Skin of body (tissue), 2 donors: ENCODE measurements around the gene PCDHA12. TPM values are rescaled to one million over a fixed set of nuclear protein-coding genes. Genes with fewer than 3 reads are reported as not detected.
"Not testable (repeated sequence)": the region's sequence is repeated elsewhere in the genome, so short reads cannot be mapped to it uniquely, and the experiment has no call there.

Experiments used
- DNase-seq: peaks from one replicate; lab custom pipeline; 2025; lab: John Stamatoyannopoulos, UW
- total RNA-seq: library from RNA; depleted of rRNA; stranded (reverse); fragments of >200 nt; gene quantifications from one replicate; pipeline ENCODE4 v1.2.3, GENCODE V29; 2014

Gene PCDHA12
- total RNA-seq = 0.20 TPM

GRCh38 chr5:140875085-140876065 is at the start of gene PCDHA12:
TSS of gene PCDHA12 (plus strand) at chr5:140875308. CDS start at chr5:140875473, 165 bp downstream.
- no peak for DNase-seq

GRCh38 chr5:140827704-140828361 is 47.3 kb upstream of the PCDHA12 start, which contains the start of gene PCDHA6:
TSS of gene PCDHA6 (plus strand) at chr5:140827960. CDS start at chr5:140828092, 132 bp downstream.
- no peak for DNase-seq

GRCh38 chr5:140828362-140828737 is 46.8 kb upstream of the PCDHA12 start:
- no peak for DNase-seq

- not testable (repeated sequence) for DNase-seq
These were observed 45.3 kb upstream of the PCDHA12 start for GRCh38 chr5:140829511-140830501.

- no peak for DNase-seq
These were observed 41.1 kb upstream of the PCDHA12 start, which contains the start of gene PCDHA7 for GRCh38 chr5:140833993-140834392. TSS of gene PCDHA7 (plus strand) at chr5:140834269. CDS start at chr5:140834384, 115 bp downstream.

GRCh38 chr5:140834439-140835008 is 40.6 kb upstream of the PCDHA12 start:
- DNase-seq = not testable (repeated sequence)

- no peak for DNase-seq
These were observed 39.2 kb upstream of the PCDHA12 start for GRCh38 chr5:140835622-140836510.

GRCh38 chr5:140840978-140841962 is 33.8 kb upstream of the PCDHA12 start, which contains the start of gene PCDHA8:
TSS of gene PCDHA8 (plus strand) at chr5:140841187. CDS start at chr5:140841322, 135 bp downstream.
- DNase-seq = no peak

- DNase-seq = no peak
These were observed 32.0 kb upstream of the PCDHA12 start for GRCh38 chr5:140842798-140843733.

- not testable (repeated sequence) for DNase-seq
These were observed 26.7 kb upstream of the PCDHA12 start, which contains the start of gene PCDHA9 for GRCh38 chr5:140848139-140849102. TSS of gene PCDHA9 (plus strand) at chr5:140848382. CDS start at chr5:140848496, 114 bp downstream.

- not testable (repeated sequence) for DNase-seq
These were observed 25.1 kb upstream of the PCDHA12 start for GRCh38 chr5:140849831-140850634.

- DNase-seq = no peak
These were observed 19.1 kb upstream of the PCDHA12 start, which contains the start of gene PCDHA10 for GRCh38 chr5:140855772-140856674. TSS of gene PCDHA10 (plus strand) at chr5:140855897. CDS start at chr5:140856049, 152 bp downstream.

GRCh38 chr5:140857177-140857986 is 17.7 kb upstream of the PCDHA12 start:
- no peak for DNase-seq
